Adrenal gland (tissue), 12 donors: ENCODE measurements around the gene CAMTA1. TPM values are rescaled to one million over a fixed set of nuclear protein-coding genes. Genes with fewer than 3 reads are reported as not detected.
A peak's percentile ranks its signal among the peaks of the same experiment; 100 is the strongest.

Experiments
- DNase-seq, 7 donors: peaks; one replicate each; pipeline ENCODE4 v3.0.0-alpha.2; 2019 to 2020
- H3K27ac ChIP-seq, 5 donors: fragments of 200-600 bp; sonication (generic) in 4 of 5; 1 replicate in 3 of 5; 2 replicates in 2 of 5; pipeline versions ENCODE4 v1.5.1 to v1.8.0; 2016 to 2020; ENCODE audit warnings: mild to moderate bottlenecking in 1 of 5
- H3K27me3 ChIP-seq: fragments of 200-600 bp; 2 replicates; pipeline ENCODE4 v1.8.0; 2021
- H3K36me3 ChIP-seq, 2 donors: fragments of 200-600 bp; replicated peaks in 1 of 2; 1 replicate in 1 of 2; 2 replicates in 1 of 2; pipeline versions ENCODE4 v1.5.1 to v1.8.0; 2018 to 2022
- H3K4me1 ChIP-seq, 2 donors: fragments of 200-600 bp; replicated peaks in 1 of 2; 1 replicate in 1 of 2; 2 replicates in 1 of 2; pipeline versions ENCODE4 v1.5.1 to v1.8.0; 2018 to 2021
- H3K4me3 ChIP-seq, 4 donors: fragments of 200-600 bp; sonication (generic) in 3 of 4; one replicate each; pipeline ENCODE4 v1.5.1; 2016 to 2018
- H3K9me3 ChIP-seq, 3 donors: fragments of 200-600 bp; sonication (generic) in 1 of 3; replicated peaks in 1 of 3; 1 replicate in 2 of 3; 2 replicates in 1 of 3; pipeline versions ENCODE4 v1.5.1 to v1.8.0; 2016 to 2021
- CTCF ChIP-seq, 6 experiments: fragments of 450-650 bp in 4 of 6; fragments of 200-600 bp in 2 of 6; sonication (generic) in 1 of 6; IDR thresholded peaks; 1 replicate in 5 of 6; 2 replicates in 1 of 6; pipeline versions ENCODE4 v1.5.1 to v1.8.0; 2016 to 2021; ENCODE audit warnings: antibody characterized with exemption in 6 of 6, mild to moderate bottlenecking in 2 of 6, moderate library complexity in 1 of 6
- POLR2A ChIP-seq, 2 donors: fragments of 450-650 bp; IDR thresholded peaks; one replicate each; pipeline ENCODE4 v1.6.1; 2017; ENCODE audit warnings: antibody characterized with exemption in 2 of 2, mild to moderate bottlenecking in 2 of 2, moderate library complexity in 1 of 2
- WGBS, 4 donors: extraction: QIAGEN DNeasy Blood & Tissue Kit in 2 of 4; methylation state at CpG; one replicate each; pipeline versions ENCODE4 v1.1.5 to v1.1.7; 2013 to 2017; 5-methylcytosine and 5-hydroxymethylcytosine counted together
- intact Hi-C, 2 donors: fragments of 100-400 bp; cut with DNase I; formaldehyde crosslinking; loops; one replicate each; pipeline versions ENCODE4 v1.14.1 to v1.15.0; 2022 to 2023
- polyA plus RNA-seq, 3 donors: library from polyadenylated mRNA; stranded (reverse); fragments of 200-250 nt in 2 of 3; fragments of 350-450 nt in 1 of 3; fragmentation: Illumina TruSeq in 1 of 3; extraction: RNeasy Lipid Tissue Mini Kit (QIAGEN cat#74804) in 1 of 3; gene quantifications; one replicate each; pipeline ENCODE4 v1.2.3, GENCODE V29; 2013 to 2014
- total RNA-seq, 9 donors: library from RNA; depleted of rRNA in 4 of 9; stranded (reverse); fragments of >200 nt in 4 of 9; fragments of 120-200 nt in 1 of 9; fragmentation: NEBNext Ultra II Directional in 1 of 9; extraction: Animal tissue kit (Norgen Biotek cat#: 25700) in 1 of 9; gene quantifications; one replicate each; pipeline versions ENCODE4 v1.1.0 to v1.2.4, GENCODE V29; 2013 to 2023
- donor health status: healthy with polysubstance abuse.
- donor health status: Bipolar disorder and iron deficiency.
- donor health status: DM: yes; HTN: yes; CAD: no.
- donor health status: DM: no; HTN: no; CAD: no.
- donor health status: DM: no; HTN: no; CAD: no.
- donor health status: DM: yes; HTN: yes; CAD: no.

The CAMTA1 gene
- total and polyA plus RNA-seq, 12 donors = 62.9 to 141 (median 96.9) TPM

DNA sequence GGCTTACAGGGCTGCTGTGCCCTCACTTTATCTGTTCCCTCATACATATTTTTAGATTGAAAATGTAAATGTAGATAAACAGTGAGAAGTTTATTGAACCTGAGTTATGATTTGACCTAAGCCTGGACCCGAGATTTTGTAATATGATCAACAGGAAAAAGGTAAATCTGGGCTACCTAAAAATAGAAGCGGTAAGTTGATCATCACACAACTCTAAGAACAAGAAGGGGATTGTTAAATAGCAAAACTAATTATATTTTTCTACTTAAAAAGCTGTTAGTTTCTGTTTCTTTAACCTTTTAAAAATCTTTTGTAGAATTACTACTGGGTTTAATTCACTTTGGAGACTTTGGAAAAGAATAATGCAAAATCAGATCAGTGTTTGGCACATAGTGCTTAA, 35.6 kb downstream of the CAMTA1 start:
- DNase-seq = no peak
- H3K4me1 ChIP-seq = peaks cover 28 to 71% of the 10 kb centered on the region in 2 donors
- peak overlapping the region in 4 of 5 donors; percentile 66 to 86 (median 78) for H3K27ac ChIP-seq
- no peaks in the 10 kb centered on the region for H3K27me3 ChIP-seq
- H3K36me3 ChIP-seq = peaks cover 0 to 3% of the 10 kb centered on the region in 2 donors
- intact Hi-C loops = no loop called here
- H3K9me3 ChIP-seq = no peaks in the 10 kb centered on the region
- H3K4me3 ChIP-seq = no peak overlapping the region
- no peak for TF ChIP-seq POLR2A (IDR thresholded peaks at IDR 0.05)
- TF ChIP-seq CTCF (IDR thresholded peaks at IDR 0.05) = no peak
- 55 to 66% (median 63%) methylated on average over 2 of the region's 2 CpGs for WGBS, 4 donors

DNA sequence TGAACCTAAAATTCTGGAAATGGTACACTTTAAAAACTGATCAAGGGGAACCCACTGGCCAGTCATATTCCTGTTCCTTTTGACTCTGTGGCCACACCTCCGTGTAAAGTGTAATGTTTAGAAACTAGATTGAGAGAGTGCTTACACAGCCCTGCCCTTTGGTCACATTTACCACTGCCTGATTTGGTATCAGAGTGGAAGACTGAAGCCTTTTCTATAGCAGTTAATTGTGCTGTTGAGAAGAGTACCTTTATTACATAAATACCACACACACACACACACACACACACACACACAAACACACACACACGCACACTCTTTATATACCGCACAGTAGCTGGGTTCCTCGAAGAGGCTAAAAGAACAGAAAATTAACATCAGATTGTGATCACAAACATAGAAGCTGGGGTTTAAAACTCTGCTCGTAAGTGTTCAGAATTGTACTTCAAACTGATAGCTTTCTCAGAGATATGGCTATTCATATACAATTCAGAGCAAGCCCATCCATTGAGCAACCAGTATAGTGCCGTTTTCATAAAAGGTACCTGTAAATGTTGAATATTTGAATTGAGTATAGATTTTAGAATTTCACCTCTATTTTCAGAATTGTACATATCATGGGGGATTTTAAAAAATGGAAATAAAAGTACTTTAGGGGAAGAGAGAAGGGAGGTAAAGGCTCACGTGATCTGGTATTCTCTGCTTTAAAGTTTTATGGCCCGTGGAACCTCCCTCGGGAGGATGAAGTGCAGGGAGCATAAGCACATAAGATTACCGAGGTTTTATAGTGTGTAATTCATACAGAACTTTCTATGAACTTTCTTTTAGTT, 37.5 kb downstream of the CAMTA1 start:
- H3K9me3 ChIP-seq = no peaks in the 10 kb centered on the region
- TF ChIP-seq POLR2A (IDR thresholded peaks at IDR 0.05) = no peak
- no peak for TF ChIP-seq CTCF (IDR thresholded peaks at IDR 0.05)
- peaks cover 28 to 89% of the 10 kb centered on the region in 2 donors for H3K4me1 ChIP-seq
- WGBS, 4 donors = 73 to 84% (median 76%) methylated on average over 10 of the region's 10 CpGs
- H3K36me3 ChIP-seq = peaks cover 0 to 3% of the 10 kb centered on the region in 2 donors
- H3K27ac ChIP-seq = peak overlapping the region in 3 of 5 donors; percentile 26 to 68 (median 49)
- no peak overlapping the region for H3K4me3 ChIP-seq
- H3K27me3 ChIP-seq = no peaks in the 10 kb centered on the region
- no peak for DNase-seq
- intact Hi-C loops = no loop called here

GRCh38 chr1:6823793-6824192, 38.5 kb downstream of the CAMTA1 start:
- Histone ChIP-seq H3K27ac (peak overlapping the region in 4 of 5 donors; percentile 5 to 77 (median 58)), H3K4me3 (peak overlapping the region in 1 of 4 donors; percentile 3), H3K4me1 (peaks cover 28 to 90% of the 10 kb centered on the region in 2 donors), H3K9me3 (no peaks in the 10 kb centered on the region), H3K27me3 (no peaks in the 10 kb centered on the region), H3K36me3 (peaks cover 0 to 3% of the 10 kb centered on the region in 2 donors)
- TF ChIP-seq POLR2A (IDR thresholded peaks at IDR 0.05) (no peak), CTCF (IDR thresholded peaks at IDR 0.05) (no peak)
- intact Hi-C loops = no loop called here
- no peak for DNase-seq

- Histone ChIP-seq H3K27me3 (no peaks in the 10 kb centered on the region), H3K9me3 (no peaks in the 10 kb centered on the region), H3K27ac (peak overlapping the region in 4 of 5 donors; percentile 5 to 68 (median 54)), H3K36me3 (peaks cover 0 to 3% of the 10 kb centered on the region in 2 donors), H3K4me3 (peak overlapping the region in 1 of 4 donors; percentile 9), H3K4me1 (peaks cover 21 to 79% of the 10 kb centered on the region in 2 donors)
- intact Hi-C loops = no loop called here
- TF ChIP-seq POLR2A (IDR thresholded peaks at IDR 0.05) (no peak), CTCF (IDR thresholded peaks at IDR 0.05) (no peak)
- 62 to 68% (median 62%) methylated on average over 6 of the region's 6 CpGs for WGBS, 4 donors
- peak in 1 of 7 donors; percentile 22 for DNase-seq
Measured at GRCh38 chr1:6824665-6825368, 39.6 kb downstream of the CAMTA1 start.
